HL-60 (cell line): ENCODE measurements around the gene PTDSS2.
"Not testable (repeated sequence)": the region's sequence is repeated elsewhere in the genome, so short reads cannot be mapped to it uniquely, and the experiment has no call there.

ENCODE experiments used
- DNase-seq, 2 experiments: peaks; one replicate each; pipeline ENCODE4 v3.0.0-alpha.2; 2010 to 2020; ENCODE audit warnings: low read depth in 1 of 2, low spot score in 1 of 2
- H3K27ac ChIP-seq: fragments of 250-450 bp; sonication (Bioruptor Pico); replicated peaks from 2 replicates; pipeline ENCODE4 v1.5.1; 2020; ENCODE audit warnings: mild to moderate bottlenecking, moderate library complexity
- H3K27me3 ChIP-seq: fragments of 250-450 bp; sonication (Bioruptor Pico); 2 replicates; pipeline ENCODE4 v1.5.1; 2021; ENCODE audit warnings: mild to moderate bottlenecking, moderate library complexity; ENCODE audit not compliant: insufficient read depth, poor library complexity, severe bottlenecking
- H3K4me3 ChIP-seq: replicated peaks from 2 replicates; pipeline ENCODE4 v1.5.1; 2011; ENCODE audit warnings: mild to moderate bottlenecking, control low read depth, low read length; ENCODE audit not compliant: insufficient read depth
- GABPA ChIP-seq: IDR thresholded peaks from 2 replicates; pipeline ENCODE4 v1.6.1; 2012; ENCODE audit warnings: low read depth
- POLR2AphosphoS5 ChIP-seq: IDR thresholded peaks from 2 replicates; pipeline ENCODE4 v1.6.1; 2012; ENCODE audit warnings: low read depth
- REST ChIP-seq: IDR thresholded peaks from 2 replicates; pipeline ENCODE4 v1.6.1; 2012; ENCODE audit warnings: low read depth; ENCODE audit not compliant: insufficient replicate concordance
- SPI1 ChIP-seq: IDR thresholded peaks from 2 replicates; pipeline ENCODE4 v1.6.1; 2012; ENCODE audit warnings: low read depth, mild to moderate bottlenecking, borderline replicate concordance
- TF ChIP-seq, protein P1 (sequence below): IDR thresholded peaks from one replicate; pipeline ENCODE4 v1.5.1; 2011; ENCODE audit warnings: low read length, control low read depth, inconsistent platforms; ENCODE audit not compliant: insufficient read depth

The PTDSS2 gene

DNA sequence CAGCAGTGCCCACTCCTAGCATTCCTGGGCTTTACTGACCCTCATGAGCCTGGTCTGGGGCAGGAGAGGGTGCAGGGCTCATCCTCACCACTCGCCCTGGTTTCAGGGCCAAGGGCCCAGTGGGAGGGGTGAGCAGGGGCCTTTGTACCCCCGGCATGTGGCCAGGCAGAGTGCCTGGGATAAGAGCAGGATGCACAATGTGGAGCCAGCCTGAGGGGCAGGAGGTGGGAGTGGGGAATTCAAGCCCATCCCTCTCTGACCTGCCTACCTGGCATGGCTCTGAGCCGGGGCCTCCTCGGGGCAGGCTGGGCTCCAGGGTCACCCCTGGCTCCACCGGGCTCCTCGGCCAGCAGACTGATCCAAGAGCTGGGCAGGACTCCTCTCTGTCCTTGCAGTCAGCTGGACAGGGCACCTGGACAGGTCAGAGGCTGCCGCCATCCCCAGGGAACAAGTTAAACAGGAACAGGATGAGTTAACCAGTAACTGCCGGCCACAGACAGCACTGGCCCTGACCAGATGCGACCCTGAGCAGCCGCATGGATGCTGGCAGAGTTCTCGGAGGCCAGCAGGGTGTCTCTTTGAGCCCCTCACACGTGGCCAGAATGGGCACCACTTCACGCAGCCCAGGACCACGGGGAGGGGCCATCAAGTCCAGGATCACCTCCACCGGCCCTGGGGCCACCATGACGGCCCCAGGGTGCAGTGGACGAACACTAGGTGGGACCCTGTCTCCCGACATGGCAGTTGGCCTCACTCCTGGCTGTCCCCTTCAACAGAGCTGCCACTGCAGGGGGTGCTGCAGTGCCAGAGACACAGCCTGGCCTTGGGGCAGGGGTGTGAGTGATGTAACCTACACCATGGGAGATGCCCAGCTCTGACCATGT, 40.2 kb upstream of the PTDSS2 start:
- Histone ChIP-seq H3K27me3 (no peaks in the 10 kb centered on the region), H3K4me3 (no peak overlapping the region), H3K27ac (no peak overlapping the region)
- no peak for DNase-seq
- no peak for TF ChIP-seq SPI1
- TF ChIP-seq, protein P1, sequence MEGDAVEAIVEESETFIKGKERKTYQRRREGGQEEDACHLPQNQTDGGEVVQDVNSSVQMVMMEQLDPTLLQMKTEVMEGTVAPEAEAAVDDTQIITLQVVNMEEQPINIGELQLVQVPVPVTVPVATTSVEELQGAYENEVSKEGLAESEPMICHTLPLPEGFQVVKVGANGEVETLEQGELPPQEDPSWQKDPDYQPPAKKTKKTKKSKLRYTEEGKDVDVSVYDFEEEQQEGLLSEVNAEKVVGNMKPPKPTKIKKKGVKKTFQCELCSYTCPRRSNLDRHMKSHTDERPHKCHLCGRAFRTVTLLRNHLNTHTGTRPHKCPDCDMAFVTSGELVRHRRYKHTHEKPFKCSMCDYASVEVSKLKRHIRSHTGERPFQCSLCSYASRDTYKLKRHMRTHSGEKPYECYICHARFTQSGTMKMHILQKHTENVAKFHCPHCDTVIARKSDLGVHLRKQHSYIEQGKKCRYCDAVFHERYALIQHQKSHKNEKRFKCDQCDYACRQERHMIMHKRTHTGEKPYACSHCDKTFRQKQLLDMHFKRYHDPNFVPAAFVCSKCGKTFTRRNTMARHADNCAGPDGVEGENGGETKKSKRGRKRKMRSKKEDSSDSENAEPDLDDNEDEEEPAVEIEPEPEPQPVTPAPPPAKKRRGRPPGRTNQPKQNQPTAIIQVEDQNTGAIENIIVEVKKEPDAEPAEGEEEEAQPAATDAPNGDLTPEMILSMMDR = no peak
- TF ChIP-seq POLR2AphosphoS5 = no peak
- TF ChIP-seq REST = no peak
- TF ChIP-seq GABPA = no peak

DNA sequence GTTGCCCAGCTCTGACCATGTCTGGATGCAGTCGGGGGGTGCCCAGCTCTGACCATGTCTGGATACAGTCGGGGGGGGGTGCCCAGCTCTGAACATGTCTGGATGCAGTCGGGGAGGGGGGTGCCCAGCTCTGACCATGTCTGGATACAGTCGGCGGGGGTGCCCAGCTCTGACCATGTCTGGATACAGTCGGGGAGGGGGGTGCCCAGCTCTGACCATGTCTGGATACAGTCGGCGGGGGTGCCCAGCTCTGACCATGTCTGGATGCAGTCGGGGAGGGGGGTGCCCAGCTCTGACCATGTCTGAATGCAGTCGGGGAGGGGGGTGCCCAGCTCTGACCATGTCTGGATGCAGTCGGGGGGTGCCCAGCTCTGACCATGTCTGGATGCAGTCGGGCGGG, 39.4 kb upstream of the PTDSS2 start:
- not testable (repeated sequence) for H3K27ac ChIP-seq, H3K4me3 ChIP-seq, H3K27me3 ChIP-seq, DNase-seq

DNA sequence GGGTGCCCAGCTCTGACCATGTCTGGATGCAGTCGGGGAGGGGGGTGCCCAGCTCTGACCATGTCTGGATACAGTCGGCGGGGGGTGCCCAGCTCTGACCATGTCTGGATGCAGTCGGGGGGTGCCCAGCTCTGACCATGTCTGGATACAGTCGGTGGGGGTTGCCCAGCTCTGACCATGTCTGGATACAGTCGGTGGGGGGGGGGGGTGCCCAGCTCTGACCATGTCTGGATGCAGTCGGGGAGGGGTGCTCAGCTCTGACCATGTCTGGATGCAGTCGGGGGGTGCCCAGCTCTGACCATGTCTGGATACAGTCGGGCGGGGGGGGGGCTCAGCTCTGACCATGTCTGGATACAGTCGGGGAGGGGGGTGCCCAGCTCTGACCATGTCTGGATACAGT, 38.6 kb upstream of the PTDSS2 start:
- H3K27ac ChIP-seq, H3K4me3 ChIP-seq, H3K27me3 ChIP-seq, DNase-seq: not testable (repeated sequence)

DNA sequence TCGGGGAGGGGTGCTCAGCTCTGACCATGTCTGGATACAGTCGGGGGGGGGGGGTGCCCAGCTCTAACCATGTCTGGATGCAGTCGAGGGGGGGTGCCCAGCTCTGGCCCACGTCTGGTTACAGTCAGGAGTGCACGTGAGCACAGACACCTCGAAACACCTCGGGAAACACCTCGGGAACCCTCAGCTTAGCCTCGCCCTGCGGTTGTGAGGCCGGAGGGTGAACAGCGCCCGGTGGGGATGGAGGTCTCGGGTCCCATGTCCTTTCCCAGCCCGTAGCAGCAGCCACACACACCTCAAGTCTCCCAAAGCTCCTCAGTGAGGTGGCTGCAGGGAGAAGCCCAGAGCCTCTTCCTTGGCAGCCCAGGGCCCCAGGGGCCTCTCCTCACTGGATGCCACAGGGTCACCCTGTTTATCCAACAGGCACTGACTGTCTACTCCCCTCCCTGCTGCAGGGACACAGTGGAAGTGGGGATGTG, 37.4 kb upstream of the PTDSS2 start:
- peak overlapping the region; percentile 52 for H3K27ac ChIP-seq
- no peaks in the 10 kb centered on the region for H3K27me3 ChIP-seq
- no peak for TF ChIP-seq GABPA
- TF ChIP-seq SPI1 = no peak
- H3K4me3 ChIP-seq = no peak overlapping the region
- DNase-seq = no peak

GRCh38 chr11:413120-414081, 36.7 kb upstream of the PTDSS2 start:
- 0 out of 2 replicates have a peak, but pooled peaks have one; percentile 15 for TF ChIP-seq POLR2AphosphoS5
- TF ChIP-seq, protein P1 = no peak
- DNase-seq = peak; percentile 65 to 68
- Histone ChIP-seq H3K27ac (peak overlapping the region; percentile 52), H3K27me3 (no peaks in the 10 kb centered on the region), H3K4me3 (peak overlapping the region; percentile 48; the same call in 1 of the 2 replicates)
